ENCODE results near the gene PEX14.

DNA sequence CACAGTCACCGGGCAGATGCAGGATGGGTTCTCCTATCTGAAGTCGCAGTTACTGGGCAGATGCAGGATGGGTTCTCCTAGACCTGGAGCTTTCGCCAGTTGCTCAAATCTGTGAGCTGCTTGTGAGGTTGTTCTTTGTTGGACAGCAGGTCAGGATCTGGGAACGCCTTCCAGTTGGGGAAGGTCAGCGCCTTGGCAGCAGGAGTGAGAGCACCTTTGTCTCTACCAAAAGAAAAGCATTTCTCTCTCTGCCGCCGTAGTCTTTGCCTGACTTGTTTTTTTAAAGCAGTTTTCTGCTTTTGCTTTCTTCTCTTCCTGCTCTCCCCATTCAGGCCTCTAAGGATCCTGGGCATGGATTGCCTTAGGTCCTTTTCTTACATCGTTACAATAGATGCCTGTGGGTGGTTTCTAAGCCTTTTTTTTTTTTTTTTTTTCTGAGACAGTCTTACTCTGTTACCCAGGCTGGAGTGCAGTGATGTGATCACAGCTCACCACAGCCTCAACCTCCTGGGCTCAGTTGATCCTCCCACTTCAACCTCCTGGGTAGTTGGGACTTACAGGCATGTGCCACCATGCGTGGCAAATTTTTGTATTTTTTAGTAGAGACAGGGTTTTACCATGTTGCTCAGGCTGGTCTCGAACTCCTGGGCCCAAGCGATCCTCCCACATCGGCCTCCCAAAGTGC is 15.7 kb downstream of the PEX14 start:
- TF ChIP-seq CEBPB (IDR thresholded peaks at IDR 0.05) (no peak), FOXM1 (IDR thresholded peaks at IDR 0.05; ENCODE audit: borderline replicate concordance, low read depth) (no peak), EP300 (IDR thresholded peaks at IDR 0.05; ENCODE audit: borderline replicate concordance) (no peak)
- TF ChIP-seq, protein P1, sequence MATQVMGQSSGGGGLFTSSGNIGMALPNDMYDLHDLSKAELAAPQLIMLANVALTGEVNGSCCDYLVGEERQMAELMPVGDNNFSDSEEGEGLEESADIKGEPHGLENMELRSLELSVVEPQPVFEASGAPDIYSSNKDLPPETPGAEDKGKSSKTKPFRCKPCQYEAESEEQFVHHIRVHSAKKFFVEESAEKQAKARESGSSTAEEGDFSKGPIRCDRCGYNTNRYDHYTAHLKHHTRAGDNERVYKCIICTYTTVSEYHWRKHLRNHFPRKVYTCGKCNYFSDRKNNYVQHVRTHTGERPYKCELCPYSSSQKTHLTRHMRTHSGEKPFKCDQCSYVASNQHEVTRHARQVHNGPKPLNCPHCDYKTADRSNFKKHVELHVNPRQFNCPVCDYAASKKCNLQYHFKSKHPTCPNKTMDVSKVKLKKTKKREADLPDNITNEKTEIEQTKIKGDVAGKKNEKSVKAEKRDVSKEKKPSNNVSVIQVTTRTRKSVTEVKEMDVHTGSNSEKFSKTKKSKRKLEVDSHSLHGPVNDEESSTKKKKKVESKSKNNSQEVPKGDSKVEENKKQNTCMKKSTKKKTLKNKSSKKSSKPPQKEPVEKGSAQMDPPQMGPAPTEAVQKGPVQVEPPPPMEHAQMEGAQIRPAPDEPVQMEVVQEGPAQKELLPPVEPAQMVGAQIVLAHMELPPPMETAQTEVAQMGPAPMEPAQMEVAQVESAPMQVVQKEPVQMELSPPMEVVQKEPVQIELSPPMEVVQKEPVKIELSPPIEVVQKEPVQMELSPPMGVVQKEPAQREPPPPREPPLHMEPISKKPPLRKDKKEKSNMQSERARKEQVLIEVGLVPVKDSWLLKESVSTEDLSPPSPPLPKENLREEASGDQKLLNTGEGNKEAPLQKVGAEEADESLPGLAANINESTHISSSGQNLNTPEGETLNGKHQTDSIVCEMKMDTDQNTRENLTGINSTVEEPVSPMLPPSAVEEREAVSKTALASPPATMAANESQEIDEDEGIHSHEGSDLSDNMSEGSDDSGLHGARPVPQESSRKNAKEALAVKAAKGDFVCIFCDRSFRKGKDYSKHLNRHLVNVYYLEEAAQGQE (IDR thresholded peaks at IDR 0.05; ENCODE audit: low read depth), result no peak
- TF ChIP-seq, protein P2, sequence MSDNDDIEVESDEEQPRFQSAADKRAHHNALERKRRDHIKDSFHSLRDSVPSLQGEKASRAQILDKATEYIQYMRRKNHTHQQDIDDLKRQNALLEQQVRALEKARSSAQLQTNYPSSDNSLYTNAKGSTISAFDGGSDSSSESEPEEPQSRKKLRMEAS (IDR thresholded peaks at IDR 0.05), result no peak
- TF ChIP-seq, protein P3, sequence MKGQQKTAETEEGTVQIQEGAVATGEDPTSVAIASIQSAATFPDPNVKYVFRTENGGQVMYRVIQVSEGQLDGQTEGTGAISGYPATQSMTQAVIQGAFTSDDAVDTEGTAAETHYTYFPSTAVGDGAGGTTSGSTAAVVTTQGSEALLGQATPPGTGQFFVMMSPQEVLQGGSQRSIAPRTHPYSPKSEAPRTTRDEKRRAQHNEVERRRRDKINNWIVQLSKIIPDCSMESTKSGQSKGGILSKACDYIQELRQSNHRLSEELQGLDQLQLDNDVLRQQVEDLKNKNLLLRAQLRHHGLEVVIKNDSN (IDR thresholded peaks at IDR 0.05), result no peak

All from Ishikawa (cell line).